HCT116 (cell line): ENCODE measurements around the gene NFASC. TPM values are rescaled to one million over a fixed set of nuclear protein-coding genes. Genes with fewer than 3 reads are reported as not detected.

Source experiments
- ATAC-seq: fragments of 200-7000 bp; cut with Tn5 transposase; 2 replicates; pipeline ENCODE4 v1.9.1; 2020; ENCODE audit warnings: mild to moderate bottlenecking, moderate library complexity
- BruUV-seq: library from RNA; stranded (reverse); fragments of 400-500 nt; replicated peaks from 2 replicates; lab custom pipeline; 2021; lab: Mats Ljungman, UMichigan
- CTCF ChIA-PET: fragments of 300-600 bp; sonication (Branson Sonifier 250); formaldehyde crosslinking; loops from one replicate; lab custom pipeline; 2021; ENCODE audit warnings: antibody characterized with exemption; lab: Charles Lee
- POLR2A ChIA-PET: fragments of 300-600, 350-600 bp; sonication (Branson Sonifier 250); formaldehyde crosslinking; loops from one replicate; lab custom pipeline; 2021; ENCODE audit warnings: antibody characterized with exemption; lab: Charles Lee
- RAD21 ChIA-PET, 2 experiments: fragments of 300-600 bp; sonication (Branson Sonifier 250); formaldehyde crosslinking; loops; one replicate each; lab custom pipeline; 2023; ENCODE audit warnings: low total read pairs in 2 of 2; ENCODE audit not compliant: uncharacterized antibody in 2 of 2, unreplicated experiment in 2 of 2, low non-redundant PET in 1 of 2; lab: Charles Lee
- DNase-seq: peaks from one replicate; pipeline ENCODE4 v3.0.0-alpha.2; 2010; ENCODE audit warnings: low read depth, low spot score
- H2AFZ ChIP-seq: fragments of 200-600 bp; shearing (Covaris generic), sonication (generic); 2 replicates; pipeline ENCODE4 v1.6.1; 2017; ENCODE audit warnings: low read depth, mixed run types, mixed read lengths, antibody characterized with exemption, low read length; ENCODE audit not compliant: poor library complexity, severe bottlenecking
- H3K27ac ChIP-seq: 2 replicates; pipeline ENCODE4 v1.5.1; 2012; ENCODE audit warnings: low read depth, low read length
- H3K27me3 ChIP-seq: fragments of 200-600 bp; sonication (generic); 2 replicates; pipeline ENCODE4 v1.6.1; 2016; ENCODE audit warnings: mixed run types, low read length, mixed read lengths; ENCODE audit not compliant: insufficient read depth
- H3K36me3 ChIP-seq, 2 experiments: fragments of 200-500 bp in 1 of 2; fragments of 200-600 bp in 1 of 2; sonication (Bioruptor generic) in 1 of 2; sonication (generic) in 1 of 2; 2 replicates each; pipeline versions ENCODE4 v1.5.1 to v1.6.1; 2014 to 2016; ENCODE audit warnings: low read length in 2 of 2, inconsistent platforms in 1 of 2, mixed read lengths in 1 of 2, mixed run types in 1 of 2; ENCODE audit not compliant: insufficient read depth in 2 of 2, control insufficient read depth in 1 of 2
- H3K4me1 ChIP-seq, 2 experiments: fragments of 200-600 bp in 1 of 2; sonication (generic) in 1 of 2; 2 replicates each; pipeline versions ENCODE4 v1.5.1 to v1.6.1; 2012 to 2017; ENCODE audit warnings: low read length in 2 of 2, inconsistent platforms in 1 of 2, mild to moderate bottlenecking in 1 of 2, mixed read lengths in 1 of 2, mixed run types in 1 of 2, moderate library complexity in 1 of 2; ENCODE audit not compliant: insufficient read depth in 2 of 2, control insufficient read depth in 1 of 2
- H3K4me2 ChIP-seq: fragments of 200-600 bp; sonication (generic); 2 replicates; pipeline ENCODE4 v1.6.1; 2017; ENCODE audit warnings: mixed run types, low read length, mixed read lengths
- H3K4me3 ChIP-seq, 2 experiments: fragments of 200-600 bp in 1 of 2; sonication (generic) in 1 of 2; replicated peaks in 1 of 2; 2 replicates each; pipeline ENCODE4 v1.5.1; 2011 to 2016; ENCODE audit warnings: low read length in 2 of 2, control low read depth in 1 of 2, low read depth in 1 of 2, mild to moderate bottlenecking in 1 of 2, mixed read lengths in 1 of 2, mixed run types in 1 of 2
- H3K79me2 ChIP-seq: fragments of 200-600 bp; sonication (generic); 2 replicates; pipeline ENCODE4 v1.6.1; 2017; ENCODE audit warnings: mild to moderate bottlenecking, mixed run types, low read length, moderate library complexity, mixed read lengths; ENCODE audit not compliant: insufficient read depth
- H3K9ac ChIP-seq: fragments of 200-600 bp; sonication (generic); 2 replicates; pipeline ENCODE4 v1.6.1; 2016; ENCODE audit warnings: low read length, mixed read lengths
- H3K9me2 ChIP-seq: fragments of 200-600 bp; sonication (generic), shearing (Covaris generic); 2 replicates; pipeline ENCODE4 v1.6.1; 2017; ENCODE audit warnings: mixed run types, mild to moderate bottlenecking, moderate library complexity; ENCODE audit not compliant: insufficient read depth
- H3K9me3 ChIP-seq, 2 experiments: fragments of 200-500 bp in 1 of 2; fragments of 200-600 bp in 1 of 2; sonication (Bioruptor generic) in 1 of 2; sonication (generic) in 1 of 2; 2 replicates each; pipeline ENCODE4 v1.6.1; 2014 to 2017; ENCODE audit warnings: low read length in 2 of 2, mixed read lengths in 2 of 2, inconsistent platforms in 1 of 2, low read depth in 1 of 2, mild to moderate bottlenecking in 1 of 2, mixed run types in 1 of 2, moderate library complexity in 1 of 2; ENCODE audit not compliant: control insufficient read depth in 1 of 2, insufficient read depth in 1 of 2
- H4K20me1 ChIP-seq: fragments of 200-600 bp; sonication (generic), shearing (Covaris generic); 2 replicates; pipeline ENCODE4 v1.6.1; 2017; ENCODE audit warnings: mixed run types, mild to moderate bottlenecking, moderate library complexity; ENCODE audit not compliant: insufficient read depth
- ATF3 ChIP-seq: IDR thresholded peaks from 2 replicates; pipeline ENCODE4 v1.6.1; 2012
- CTCF ChIP-seq, 3 experiments: fragments of 200-600 bp in 1 of 3; sonication (generic) in 1 of 3; IDR thresholded peaks in 2 of 3; conservative IDR thresholded peaks in 1 of 3; 2 replicates each; pipeline ENCODE4 v1.5.1; 2012 to 2017; ENCODE audit warnings: low read depth in 2 of 3, low read length in 2 of 3, antibody characterized with exemption in 1 of 3, borderline replicate concordance in 1 of 3, control low read depth in 1 of 3, mild to moderate bottlenecking in 1 of 3, mixed read lengths in 1 of 3, mixed run types in 1 of 3, moderate library complexity in 1 of 3; ENCODE audit not compliant: insufficient read depth in 1 of 3
- EGR1 ChIP-seq: IDR thresholded peaks from 2 replicates; pipeline ENCODE4 v1.6.1; 2012; ENCODE audit warnings: low read depth
- EZH2 ChIP-seq: fragments of 200-600 bp; sonication (generic); IDR thresholded peaks from 2 replicates; pipeline ENCODE4 v1.6.1; 2017; ENCODE audit warnings: antibody characterized with exemption, mixed run types
- EZH2phosphoT487 ChIP-seq: fragments of 200-600 bp; IDR thresholded peaks from 2 replicates; pipeline ENCODE4 v1.6.1; 2018; ENCODE audit warnings: antibody characterized with exemption, borderline replicate concordance
- FOSL1 ChIP-seq: IDR thresholded peaks from 2 replicates; pipeline ENCODE4 v1.6.1; 2012; ENCODE audit warnings: low read depth
- JUND ChIP-seq: IDR thresholded peaks from 2 replicates; pipeline ENCODE4 v1.6.1; 2012
- MAX ChIP-seq: IDR thresholded peaks from 2 replicates; pipeline ENCODE4 v1.6.1; 2012
- POLR2A ChIP-seq: IDR thresholded peaks from 2 replicates; pipeline ENCODE4 v1.7.0; 2011; ENCODE audit warnings: borderline replicate concordance; ENCODE audit not compliant: insufficient read depth, insufficient read length; ENCODE audit errors: extremely low read depth
- REST ChIP-seq: IDR thresholded peaks from 2 replicates; pipeline ENCODE4 v1.6.1; 2012; ENCODE audit warnings: low read depth
- SP1 ChIP-seq: IDR thresholded peaks from 2 replicates; pipeline ENCODE4 v1.6.1; 2012; ENCODE audit warnings: low read depth
- SRF ChIP-seq: IDR thresholded peaks from 2 replicates; pipeline ENCODE4 v1.6.1; 2012; ENCODE audit warnings: low read depth
- TCF7L2 ChIP-seq: IDR thresholded peaks from 2 replicates; pipeline ENCODE4 v1.7.0; 2011; ENCODE audit warnings: borderline replicate concordance, inconsistent platforms; ENCODE audit not compliant: insufficient read depth, insufficient read length; ENCODE audit errors: extremely low read depth
- YY1 ChIP-seq: IDR thresholded peaks from 2 replicates; pipeline ENCODE4 v1.6.1; 2011; ENCODE audit warnings: low read length, low read depth, moderate library complexity, mild to moderate bottlenecking; ENCODE audit not compliant: insufficient replicate concordance; ENCODE audit errors: extremely low read depth
- ZBTB33 ChIP-seq: IDR thresholded peaks from 2 replicates; pipeline ENCODE4 v1.6.1; 2011; ENCODE audit warnings: mild to moderate bottlenecking, low read length, moderate library complexity; ENCODE audit not compliant: insufficient replicate concordance; ENCODE audit errors: extremely low read depth
- ZFX ChIP-seq: fragments of 450-650 bp; IDR thresholded peaks from 2 replicates; pipeline ENCODE4 v1.6.1; 2017
- ZNF274 ChIP-seq: fragments of 200-500 bp; sonication (Bioruptor generic); IDR thresholded peaks from 2 replicates; pipeline ENCODE4 v1.6.1; 2014; ENCODE audit warnings: mild to moderate bottlenecking, low read depth, low read length, inconsistent platforms
- intact Hi-C: fragments of 100-400 bp; cut with micrococcal nuclease; formaldehyde crosslinking; loops from 2 replicates; pipeline ENCODE4 v1.10.0; 2022
- total RNA-seq: library from RNA; stranded (reverse); gene quantifications from one replicate; pipeline ENCODE4 v1.2.1, GENCODE V29; 2021; ENCODE audit not compliant: unreplicated experiment

Gene NFASC
- total RNA-seq, 1 experiment from 2014 or later: 0.57 TPM

- DNase-seq (no peak), ATAC-seq (no peak)
- TF ChIP-seq ZFX (no peak), FOSL1 (no peak), YY1 (no peak), EGR1 (no peak), ZBTB33 (no peak), SP1 (no peak), ATF3 (no peak), REST (no peak), SRF (no peak), POLR2A (no peak), MAX (no peak), CTCF (IDR thresholded peaks at IDR 0.05 in 2 of 3, conservative IDR thresholded peaks at IDR 0.05 in 1 of 3; ENCODE audit: borderline replicate concordance in 1 of 3, insufficient read depth in 1 of 3, low read depth in 2 of 3, low read length in 2 of 3) (no peak), JUND (no peak), EZH2phosphoT487 (no peak), EZH2 (no peak), ZNF274 (no peak), TCF7L2 (no peak)
- Histone ChIP-seq H3K27ac (no peak overlapping the region), H3K4me1 (no peaks in the 10 kb centered on the region), H2AFZ (no peak overlapping the region), H3K4me2 (no peak overlapping the region), H3K27me3 (peaks cover 4% of the 10 kb centered on the region; the same call in 1 of the 2 replicates), H3K9me2 (no peaks in the 10 kb centered on the region), H3K4me3 (no peak overlapping the region), H3K9me3 (no peaks in the 10 kb centered on the region), H3K79me2 (no peaks in the 10 kb centered on the region), H3K36me3 (no peaks in the 10 kb centered on the region), H4K20me1 (no peaks in the 10 kb centered on the region), H3K9ac (no peak overlapping the region)
- no TSS peak for BruUV-seq
- ChIA-PET CTCF (no interaction called here), POLR2A (no interaction called here), RAD21 (no interaction called here)
- intact Hi-C loops: no loop called here
Observed at GRCh38 chr1:204873714-204874113, 3.1 kb downstream of the NFASC start.
